HUES48 (cell line): ENCODE measurements around the gene LIN54.
"Not testable (repeated sequence)": the region's sequence is repeated elsewhere in the genome, so short reads cannot be mapped to it uniquely, and the experiment has no call there.

Source experiments
- H3K27ac ChIP-seq: one replicate; pipeline ENCODE4 v1.7.0; 2013; ENCODE audit warnings: low read depth, low read length, inconsistent platforms
- H3K27me3 ChIP-seq: 2 replicates; pipeline ENCODE4 v1.6.1; 2013; ENCODE audit warnings: mild to moderate bottlenecking, low read length; ENCODE audit not compliant: control insufficient read depth, insufficient read depth
- H3K36me3 ChIP-seq: 2 replicates; pipeline ENCODE4 v1.6.1; 2013; ENCODE audit warnings: low read length; ENCODE audit not compliant: control insufficient read depth, insufficient read depth
- H3K4me1 ChIP-seq: 2 replicates; pipeline ENCODE4 v1.6.1; 2013; ENCODE audit warnings: mild to moderate bottlenecking, low read length; ENCODE audit not compliant: control insufficient read depth, insufficient read depth
- H3K4me3 ChIP-seq: 2 replicates; pipeline ENCODE4 v1.5.1; 2013; ENCODE audit warnings: mild to moderate bottlenecking, low read depth, low read length
- H3K9ac ChIP-seq: 2 replicates; pipeline ENCODE4 v1.6.1; 2013; ENCODE audit warnings: mild to moderate bottlenecking, low read depth, low read length, moderate library complexity
- H3K9me3 ChIP-seq: 2 replicates; pipeline ENCODE4 v1.6.1; 2013; ENCODE audit warnings: low read length; ENCODE audit not compliant: control insufficient read depth, insufficient read depth

The LIN54 gene

GRCh38 chr4:82934441-82934840, 76.2 kb downstream of the LIN54 start:
- Histone ChIP-seq H3K9me3 (no peaks in the 10 kb centered on the region), H3K27ac (no peak overlapping the region), H3K9ac (no peak overlapping the region), H3K36me3 (peaks cover 47% of the 10 kb centered on the region), H3K4me3 (no peak overlapping the region), H3K27me3 (no peaks in the 10 kb centered on the region), H3K4me1 (no peaks in the 10 kb centered on the region)

GRCh38 chr4:82930848-82931755, 79.5 kb downstream of the LIN54 start:
- H3K9me3 ChIP-seq: no peaks in the 10 kb centered on the region
- H3K27me3 ChIP-seq: no peaks in the 10 kb centered on the region
- H3K9ac ChIP-seq: no peak overlapping the region
- H3K36me3 ChIP-seq: peaks cover 26% of the 10 kb centered on the region
- no peak overlapping the region for H3K27ac ChIP-seq
- no peaks in the 10 kb centered on the region for H3K4me1 ChIP-seq
- no peak overlapping the region for H3K4me3 ChIP-seq

- Histone ChIP-seq H3K27me3 (no peaks in the 10 kb centered on the region), H3K9me3 (no peaks in the 10 kb centered on the region), H3K4me1 (peaks cover 7% of the 10 kb centered on the region; the same call in 1 of the 2 replicates), H3K9ac (no peak overlapping the region), H3K36me3 (peaks cover 22% of the 10 kb centered on the region), H3K4me3 (no peak overlapping the region), H3K27ac (no peak overlapping the region)
Observed at GRCh38 chr4:82921795-82922194, 88.8 kb downstream of the LIN54 start.

GRCh38 chr4:82919386-82919785, 91.2 kb downstream of the LIN54 start:
- no peak overlapping the region for H3K9ac ChIP-seq
- H3K27me3 ChIP-seq: no peaks in the 10 kb centered on the region
- no peak overlapping the region for H3K4me3 ChIP-seq
- no peak overlapping the region for H3K27ac ChIP-seq
- H3K36me3 ChIP-seq: peaks cover 39% of the 10 kb centered on the region
- peaks cover 1% of the 10 kb centered on the region; the same call in 1 of the 2 replicates for H3K4me1 ChIP-seq
- no peaks in the 10 kb centered on the region for H3K9me3 ChIP-seq

- Histone ChIP-seq H3K27ac (no peak overlapping the region), H3K9ac (no peak overlapping the region), H3K4me3 (no peak overlapping the region), H3K27me3 (no peaks in the 10 kb centered on the region), H3K4me1 (no peaks in the 10 kb centered on the region), H3K36me3 (peaks cover 42% of the 10 kb centered on the region), H3K9me3 (no peaks in the 10 kb centered on the region)
Observed at GRCh38 chr4:82918091-82918490, 92.5 kb downstream of the LIN54 start.

GRCh38 chr4:82913968-82914367, 96.7 kb downstream of the LIN54 start:
- H3K36me3 ChIP-seq: peaks cover 73% of the 10 kb centered on the region
- not testable (repeated sequence) for H3K9ac ChIP-seq, H3K27ac ChIP-seq, H3K4me1 ChIP-seq, H3K9me3 ChIP-seq, H3K4me3 ChIP-seq, H3K27me3 ChIP-seq

GRCh38 chr4:82913305-82913704, 97.3 kb downstream of the LIN54 start:
- Histone ChIP-seq H3K4me1 (no peaks in the 10 kb centered on the region), H3K4me3 (no peak overlapping the region), H3K27ac (no peak overlapping the region), H3K9me3 (no peaks in the 10 kb centered on the region), H3K9ac (no peak overlapping the region), H3K27me3 (no peaks in the 10 kb centered on the region), H3K36me3 (peaks cover 77% of the 10 kb centered on the region)

GRCh38 chr4:82909326-82909725, 101.3 kb downstream of the LIN54 start:
- no peak overlapping the region for H3K9ac ChIP-seq
- no peaks in the 10 kb centered on the region for H3K9me3 ChIP-seq
- peaks cover 84% of the 10 kb centered on the region for H3K36me3 ChIP-seq
- H3K4me3 ChIP-seq: no peak overlapping the region
- H3K27ac ChIP-seq: no peak overlapping the region
- H3K4me1 ChIP-seq: no peaks in the 10 kb centered on the region
- H3K27me3 ChIP-seq: no peaks in the 10 kb centered on the region

- Histone ChIP-seq H3K4me1 (peaks cover 4% of the 10 kb centered on the region; the same call in 1 of the 2 replicates), H3K9me3 (no peaks in the 10 kb centered on the region), H3K36me3 (peaks cover 67% of the 10 kb centered on the region), H3K4me3 (no peak overlapping the region), H3K27me3 (no peaks in the 10 kb centered on the region), H3K27ac (no peak overlapping the region), H3K9ac (no peak overlapping the region)
Observed at GRCh38 chr4:82906469-82906868, 104.2 kb downstream of the LIN54 start.

- Histone ChIP-seq H3K9me3 (no peaks in the 10 kb centered on the region), H3K9ac (no peak overlapping the region), H3K27me3 (no peaks in the 10 kb centered on the region), H3K4me3 (no peak overlapping the region), H3K4me1 (peaks cover 6% of the 10 kb centered on the region; the same call in 1 of the 2 replicates), H3K27ac (no peak overlapping the region), H3K36me3 (peaks cover 59% of the 10 kb centered on the region)
Observed at GRCh38 chr4:82905205-82905604, 105.4 kb downstream of the LIN54 start.

GRCh38 chr4:82903737-82904136, 106.9 kb downstream of the LIN54 start:
- Histone ChIP-seq H3K9me3 (no peaks in the 10 kb centered on the region), H3K9ac (no peak overlapping the region), H3K4me3 (no peak overlapping the region), H3K4me1 (peaks cover 6% of the 10 kb centered on the region; the same call in 1 of the 2 replicates), H3K36me3 (peaks cover 49% of the 10 kb centered on the region), H3K27me3 (no peaks in the 10 kb centered on the region), H3K27ac (no peak overlapping the region)
